Neutrophil (primary cell): Measurements from ENCODE around the gene CYP3A4.
"Not testable (repeated sequence)": the region's sequence is repeated elsewhere in the genome, so short reads cannot be mapped to it uniquely, and the experiment has no call there.

Experiments used
- H3K27ac ChIP-seq: fragments of 200-600 bp; sonication (generic); 2 replicates; pipeline ENCODE4 v1.5.1; 2016; ENCODE audit warnings: mild to moderate bottlenecking, moderate library complexity
- H3K27me3 ChIP-seq: fragments of 200-600 bp; sonication (generic); 2 replicates; pipeline ENCODE4 v1.6.0; 2016; ENCODE audit warnings: mild to moderate bottlenecking
- H3K36me3 ChIP-seq: fragments of 200-600 bp; sonication (generic); 2 replicates; pipeline ENCODE4 v1.5.1; 2017
- H3K4me1 ChIP-seq, 2 experiments: fragments of 200-600 bp in 1 of 2; sonication (generic) in 1 of 2; 1 replicate in 1 of 2; 2 replicates in 1 of 2; pipeline versions ENCODE4 v1.5.1 to v1.6.1; 2013 to 2016; ENCODE audit warnings: low read depth in 1 of 2, low read length in 1 of 2, mild to moderate bottlenecking in 1 of 2, moderate library complexity in 1 of 2; ENCODE audit not compliant: control insufficient read depth in 1 of 2, insufficient read depth in 1 of 2
- H3K4me3 ChIP-seq, 2 experiments: fragments of 200-600 bp in 1 of 2; sonication (generic) in 1 of 2; 1 replicate in 1 of 2; 2 replicates in 1 of 2; pipeline ENCODE4 v1.5.1; 2013 to 2016; ENCODE audit warnings: low read depth in 1 of 2, low read length in 1 of 2, mild to moderate bottlenecking in 1 of 2, moderate library complexity in 1 of 2
- H3K9me3 ChIP-seq: fragments of 200-600 bp; sonication (generic); 2 replicates; pipeline ENCODE4 v1.5.1; 2016
- TF ChIP-seq, protein P1 (sequence below): fragments of 200-600 bp; sonication (generic); IDR thresholded peaks from 2 replicates; pipeline ENCODE4 v1.5.1; 2016; ENCODE audit warnings: antibody characterized with exemption

Gene CYP3A4

DNA sequence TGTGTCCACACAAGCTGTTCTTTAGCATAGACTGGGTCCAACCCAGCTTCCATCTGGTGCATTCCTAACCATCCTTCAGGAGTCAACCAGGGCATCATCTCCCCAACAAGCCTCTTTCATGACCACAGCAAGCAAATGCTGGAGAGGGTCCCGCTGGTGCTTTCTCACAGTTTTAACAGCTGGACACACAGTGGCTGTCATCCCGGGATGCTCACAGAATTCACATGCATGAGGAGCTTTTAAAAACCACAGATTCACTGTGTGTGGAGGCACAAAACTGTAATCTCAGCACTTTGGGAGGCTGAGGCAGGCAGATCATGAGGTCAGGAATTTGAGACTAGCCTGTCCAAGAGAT lies 42.6 kb downstream of the CYP3A4 start:
- Histone ChIP-seq H3K36me3 (no peaks in the 10 kb centered on the region), H3K4me3 (no peak overlapping the region), H3K4me1 (peaks cover 19 to 20% of the 10 kb centered on the region in 2 experiments), H3K27ac (no peak overlapping the region), H3K9me3 (no peaks in the 10 kb centered on the region), H3K27me3 (no peaks in the 10 kb centered on the region)
- TF ChIP-seq, protein P1, sequence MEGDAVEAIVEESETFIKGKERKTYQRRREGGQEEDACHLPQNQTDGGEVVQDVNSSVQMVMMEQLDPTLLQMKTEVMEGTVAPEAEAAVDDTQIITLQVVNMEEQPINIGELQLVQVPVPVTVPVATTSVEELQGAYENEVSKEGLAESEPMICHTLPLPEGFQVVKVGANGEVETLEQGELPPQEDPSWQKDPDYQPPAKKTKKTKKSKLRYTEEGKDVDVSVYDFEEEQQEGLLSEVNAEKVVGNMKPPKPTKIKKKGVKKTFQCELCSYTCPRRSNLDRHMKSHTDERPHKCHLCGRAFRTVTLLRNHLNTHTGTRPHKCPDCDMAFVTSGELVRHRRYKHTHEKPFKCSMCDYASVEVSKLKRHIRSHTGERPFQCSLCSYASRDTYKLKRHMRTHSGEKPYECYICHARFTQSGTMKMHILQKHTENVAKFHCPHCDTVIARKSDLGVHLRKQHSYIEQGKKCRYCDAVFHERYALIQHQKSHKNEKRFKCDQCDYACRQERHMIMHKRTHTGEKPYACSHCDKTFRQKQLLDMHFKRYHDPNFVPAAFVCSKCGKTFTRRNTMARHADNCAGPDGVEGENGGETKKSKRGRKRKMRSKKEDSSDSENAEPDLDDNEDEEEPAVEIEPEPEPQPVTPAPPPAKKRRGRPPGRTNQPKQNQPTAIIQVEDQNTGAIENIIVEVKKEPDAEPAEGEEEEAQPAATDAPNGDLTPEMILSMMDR, result no peak

GRCh38 chr7:99740573-99741440 lies 43.2 kb downstream of the CYP3A4 start:
- Histone ChIP-seq H3K27me3 (no peaks in the 10 kb centered on the region), H3K9me3 (no peaks in the 10 kb centered on the region), H3K36me3 (no peaks in the 10 kb centered on the region), H3K27ac (peak overlapping the region; percentile 35), H3K4me1 (peaks cover 19 to 20% of the 10 kb centered on the region in 2 experiments), H3K4me3 (no peak overlapping the region)
- TF ChIP-seq, protein P1, result no peak

DNA sequence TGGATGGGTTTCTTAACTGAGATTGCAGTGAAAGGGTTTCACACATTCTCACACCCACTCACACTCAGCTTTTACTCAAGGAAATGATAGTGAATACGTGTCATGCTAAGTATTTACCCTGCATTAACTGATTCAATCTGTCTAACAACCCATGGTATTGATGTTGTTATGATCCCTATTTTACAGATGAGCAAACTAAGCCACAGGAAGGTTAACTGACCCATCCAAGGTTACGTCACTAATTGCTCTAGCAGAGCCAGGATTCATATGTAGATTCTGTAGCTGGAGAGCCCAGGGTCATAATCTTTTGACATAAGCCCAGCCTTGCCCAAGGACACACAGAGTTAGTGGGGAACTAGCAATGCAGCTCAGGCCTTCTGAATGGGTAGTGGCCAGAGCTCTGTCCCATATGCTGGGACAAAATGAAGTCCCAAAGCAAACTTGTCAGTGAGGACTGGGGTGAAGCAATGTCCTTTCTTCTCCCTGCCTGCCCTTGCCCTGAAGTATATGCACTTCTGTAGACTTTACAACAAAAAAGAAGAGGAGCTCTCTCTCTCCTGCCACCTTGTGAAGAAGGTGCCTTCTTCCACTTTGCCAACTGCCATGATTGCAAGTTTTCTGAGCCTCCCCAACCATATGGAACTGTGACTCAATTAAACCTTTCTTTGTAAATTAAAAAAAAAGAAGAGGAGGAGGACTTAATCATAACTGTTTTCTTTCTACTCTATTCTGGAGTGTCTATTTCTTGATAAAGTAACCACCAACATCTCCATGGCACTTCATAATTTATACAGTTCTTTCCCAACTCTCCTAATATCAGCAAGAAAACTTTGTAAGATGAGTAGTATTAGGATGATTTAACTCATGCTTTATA lies 44.0 kb downstream of the CYP3A4 start:
- Histone ChIP-seq H3K27me3 (no peaks in the 10 kb centered on the region), H3K4me1 (peaks cover 19 to 20% of the 10 kb centered on the region in 2 experiments), H3K9me3 (no peaks in the 10 kb centered on the region), H3K36me3 (no peaks in the 10 kb centered on the region), H3K4me3 (no peak overlapping the region), H3K27ac (no peak overlapping the region)
- TF ChIP-seq, protein P1, result no peak

GRCh38 chr7:99737726-99738125 lies 46.3 kb downstream of the CYP3A4 start:
- no peak overlapping the region for H3K4me3 ChIP-seq
- no peak overlapping the region for H3K27ac ChIP-seq

GRCh38 chr7:99736667-99737066 lies 47.3 kb downstream of the CYP3A4 start:
- not testable (repeated sequence) for H3K4me3 ChIP-seq, H3K36me3 ChIP-seq, H3K27me3 ChIP-seq, H3K9me3 ChIP-seq, H3K27ac ChIP-seq
- H3K4me1 ChIP-seq, result peaks cover 19% of the 10 kb centered on the region in 2 experiments

More at GRCh38 chr7:99737726-99738125, 46.3 kb downstream of the CYP3A4 start:
- Histone ChIP-seq H3K27me3 (no peaks in the 10 kb centered on the region), H3K9me3 (no peaks in the 10 kb centered on the region), H3K4me1 (peaks cover 19 to 20% of the 10 kb centered on the region in 2 experiments), H3K36me3 (no peaks in the 10 kb centered on the region)
- TF ChIP-seq, protein P1, result no peak
